CD4-positive, alpha-beta T cell treated with Interleukin-6 at 100 ng/mL for 8 hours (primary cell): Measurements from ENCODE around the gene TTLL4.
"Not testable (repeated sequence)": the region's sequence is repeated elsewhere in the genome, so short reads cannot be mapped to it uniquely, and the experiment has no call there.

Source experiments
- DNase-seq: peaks from one replicate; pipeline ENCODE4 v3.0.0-alpha.2; 2020; ENCODE audit warnings: mixed read lengths, low spot score

TTLL4 gene

GRCh38 chr2:218745559-218746469, 35.2 kb downstream of the TTLL4 start:
- no peak for DNase-seq

- no peak for DNase-seq
These were observed 35.8 kb downstream of the TTLL4 start for GRCh38 chr2:218746470-218746795.

DNA sequence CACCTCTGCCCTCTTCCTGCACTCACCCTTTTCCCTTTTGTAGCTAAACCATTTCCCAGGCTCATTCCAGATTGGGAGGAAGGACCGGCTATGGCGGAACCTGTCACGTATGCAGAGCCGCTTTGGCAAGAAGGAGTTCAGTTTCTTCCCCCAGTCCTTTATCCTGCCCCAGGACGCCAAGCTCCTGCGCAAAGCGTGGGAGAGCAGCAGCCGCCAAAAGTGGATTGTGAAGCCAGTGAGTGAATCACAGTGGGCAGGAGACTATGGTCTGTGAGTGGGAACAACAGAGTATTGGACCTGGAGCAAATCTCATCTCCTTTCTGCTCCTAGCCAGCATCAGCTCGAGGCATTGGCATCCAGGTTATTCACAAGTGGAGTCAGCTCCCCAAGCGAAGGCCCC, 36.3 kb downstream of the TTLL4 start:
- DNase-seq: no peak

DNA sequence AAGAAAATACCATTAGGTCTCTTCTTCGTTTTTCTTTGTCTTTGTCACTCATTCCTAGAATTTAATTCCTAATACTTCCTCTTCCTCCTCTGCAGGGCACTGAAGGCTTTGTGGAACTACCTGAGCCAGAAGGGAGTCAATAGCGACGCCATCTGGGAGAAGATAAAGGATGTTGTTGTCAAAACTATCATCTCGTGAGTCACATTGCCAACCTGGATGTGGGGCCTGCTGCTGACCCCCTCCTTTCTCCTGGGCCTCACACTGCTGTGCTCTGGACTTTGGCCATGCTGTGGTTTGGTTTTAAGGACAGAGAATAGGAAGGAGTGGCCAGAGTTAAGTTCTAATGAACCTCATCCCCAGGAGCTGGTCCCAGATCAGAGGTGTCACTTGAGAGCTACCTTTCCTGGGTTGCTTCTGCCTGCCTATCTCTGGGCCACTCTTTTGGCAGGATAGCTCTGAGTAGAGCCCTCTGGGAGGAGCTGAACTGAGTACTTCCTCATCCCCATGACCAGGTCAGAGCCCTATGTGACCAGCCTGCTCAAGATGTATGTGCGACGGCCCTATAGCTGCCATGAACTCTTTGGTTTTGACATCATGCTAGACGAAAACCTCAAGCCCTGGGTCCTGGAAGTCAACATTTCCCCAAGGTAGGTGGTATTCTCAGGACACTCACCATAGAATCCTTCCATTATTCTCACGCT, 38.3 kb downstream of the TTLL4 start:
- no peak for DNase-seq

- DNase-seq: no peak
These were observed 43.6 kb downstream of the TTLL4 start for GRCh38 chr2:218754201-218754600.

GRCh38 chr2:218754781-218755180, 44.1 kb downstream of the TTLL4 start:
- DNase-seq: no peak

DNA sequence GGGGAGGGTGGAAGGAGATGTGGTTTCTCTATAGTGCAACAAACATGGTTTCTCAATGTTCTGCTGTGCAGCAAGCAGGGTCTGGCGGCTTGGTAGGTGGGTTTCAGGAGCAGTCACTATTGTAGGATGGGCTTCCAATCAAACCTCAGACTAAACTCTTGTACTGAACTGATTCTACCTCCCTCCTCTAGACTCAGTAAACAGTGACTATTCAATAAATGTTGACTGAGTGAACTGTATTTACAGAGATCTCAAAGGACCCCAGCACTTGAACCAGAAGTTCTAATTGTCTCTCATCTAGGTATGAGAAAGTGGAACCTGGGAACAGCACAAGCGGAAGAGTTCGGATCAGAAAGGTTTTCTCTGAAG, 44.5 kb downstream of the TTLL4 start:
- no peak for DNase-seq

GRCh38 chr2:218755567-218756404, 45.2 kb downstream of the TTLL4 start:
- DNase-seq: no peak

DNA sequence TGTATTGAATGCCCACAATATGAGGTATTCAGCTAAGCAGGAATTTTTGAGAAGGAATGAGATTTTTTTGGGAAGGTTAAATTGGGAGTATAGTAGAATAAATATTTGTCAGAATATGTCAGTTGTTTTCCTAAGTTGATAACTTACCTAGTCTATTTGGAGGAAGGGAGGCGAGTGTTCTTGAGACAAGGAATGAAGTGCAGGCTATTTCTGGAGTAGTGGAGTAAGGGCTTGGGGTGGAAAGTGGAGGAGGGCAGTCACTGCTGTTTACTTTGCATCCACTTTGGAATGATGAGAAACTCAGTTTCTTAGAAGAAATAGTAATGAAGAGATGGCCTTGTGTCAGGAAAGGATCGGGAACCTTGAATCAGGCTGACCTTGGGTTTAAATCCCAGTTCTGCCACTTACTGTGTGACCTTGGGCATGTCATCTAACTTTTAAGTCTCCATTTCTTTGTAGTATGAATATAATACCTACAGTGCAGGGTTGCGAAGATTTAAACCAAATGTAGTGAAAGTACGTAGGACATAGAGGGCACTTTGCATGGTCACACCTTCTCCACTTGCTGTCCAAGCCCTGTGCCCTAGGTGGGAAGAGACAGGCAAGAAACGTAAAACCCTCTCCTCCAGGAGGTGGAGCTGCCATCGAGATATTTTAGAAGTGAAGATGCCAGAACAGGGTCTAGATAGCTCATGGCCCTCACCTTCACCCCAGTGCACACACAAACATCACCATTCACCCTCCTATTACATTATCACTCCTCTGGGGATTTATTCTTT, 46.2 kb downstream of the TTLL4 start:
- no peak for DNase-seq

DNA sequence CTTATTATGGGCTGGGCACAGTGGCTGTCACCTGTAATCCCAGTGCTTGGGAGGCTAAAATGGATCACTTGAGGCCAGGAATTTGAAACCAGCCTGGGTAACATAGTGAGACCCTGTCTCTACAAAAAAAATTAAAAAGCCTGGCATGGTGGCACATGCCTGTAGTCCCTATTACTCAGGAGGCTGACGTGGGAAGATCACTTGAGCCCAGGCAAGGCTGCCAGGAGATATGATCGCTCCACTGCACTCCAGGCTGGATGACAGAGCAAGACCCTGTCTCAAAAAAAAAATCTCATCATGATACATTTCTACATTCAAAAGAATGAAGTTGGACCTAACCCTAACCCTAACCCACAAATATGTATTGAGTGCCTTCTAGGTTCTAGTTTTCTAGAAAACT, 51.2 kb downstream of the TTLL4 start:
- no peak for DNase-seq

DNA sequence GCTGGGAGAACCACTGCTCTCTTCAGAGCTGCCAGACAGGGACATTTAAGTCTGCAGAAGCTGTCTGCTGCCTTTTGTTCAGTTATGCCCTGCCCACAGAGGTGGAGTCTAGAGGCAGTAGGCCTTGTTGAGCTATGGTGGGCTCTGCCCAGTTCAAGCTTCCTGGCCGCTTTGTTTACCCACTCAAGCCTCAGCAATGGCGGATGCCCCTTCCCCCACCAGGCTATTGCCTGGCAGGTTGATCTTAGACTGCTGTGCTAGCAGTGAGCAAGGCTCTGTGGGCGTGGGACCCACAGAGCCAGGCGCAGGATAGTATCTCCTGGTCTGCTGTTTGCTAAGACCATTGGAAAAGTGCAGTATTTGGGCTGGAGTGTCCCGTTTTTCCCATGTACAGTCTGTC, 62.1 kb downstream of the TTLL4 start:
- not testable (repeated sequence) for DNase-seq

GRCh38 chr2:218773881-218774280, 63.2 kb downstream of the TTLL4 start:
- DNase-seq: no peak

DNA sequence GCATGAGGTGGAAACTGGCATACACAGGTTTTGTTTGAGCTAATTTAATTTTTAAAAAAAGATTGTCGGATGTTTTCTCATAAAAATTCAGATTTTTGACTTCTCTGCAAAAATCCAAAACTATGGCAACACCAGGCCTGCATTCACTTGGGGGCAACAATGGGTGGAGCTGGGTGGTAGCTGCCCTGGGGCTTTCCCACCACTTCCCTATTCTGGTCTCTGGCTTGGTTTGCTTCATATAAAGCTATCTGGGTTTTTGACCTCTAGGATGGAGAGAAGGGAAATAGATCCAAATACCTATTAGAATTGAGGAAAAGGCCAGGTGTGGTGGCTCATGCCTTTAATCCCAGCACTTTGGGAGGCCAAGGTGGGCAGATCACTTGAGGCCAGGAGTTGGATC, 65.9 kb downstream of the TTLL4 start:
- DNase-seq: no peak

GRCh38 chr2:218777276-218777990, 66.8 kb downstream of the TTLL4 start:
- DNase-seq: no peak

GRCh38 chr2:218780046-218780445, 69.4 kb downstream of the TTLL4 start:
- DNase-seq: no peak

- DNase-seq: no peak
These were observed 70.4 kb downstream of the TTLL4 start for GRCh38 chr2:218780851-218781690.

DNA sequence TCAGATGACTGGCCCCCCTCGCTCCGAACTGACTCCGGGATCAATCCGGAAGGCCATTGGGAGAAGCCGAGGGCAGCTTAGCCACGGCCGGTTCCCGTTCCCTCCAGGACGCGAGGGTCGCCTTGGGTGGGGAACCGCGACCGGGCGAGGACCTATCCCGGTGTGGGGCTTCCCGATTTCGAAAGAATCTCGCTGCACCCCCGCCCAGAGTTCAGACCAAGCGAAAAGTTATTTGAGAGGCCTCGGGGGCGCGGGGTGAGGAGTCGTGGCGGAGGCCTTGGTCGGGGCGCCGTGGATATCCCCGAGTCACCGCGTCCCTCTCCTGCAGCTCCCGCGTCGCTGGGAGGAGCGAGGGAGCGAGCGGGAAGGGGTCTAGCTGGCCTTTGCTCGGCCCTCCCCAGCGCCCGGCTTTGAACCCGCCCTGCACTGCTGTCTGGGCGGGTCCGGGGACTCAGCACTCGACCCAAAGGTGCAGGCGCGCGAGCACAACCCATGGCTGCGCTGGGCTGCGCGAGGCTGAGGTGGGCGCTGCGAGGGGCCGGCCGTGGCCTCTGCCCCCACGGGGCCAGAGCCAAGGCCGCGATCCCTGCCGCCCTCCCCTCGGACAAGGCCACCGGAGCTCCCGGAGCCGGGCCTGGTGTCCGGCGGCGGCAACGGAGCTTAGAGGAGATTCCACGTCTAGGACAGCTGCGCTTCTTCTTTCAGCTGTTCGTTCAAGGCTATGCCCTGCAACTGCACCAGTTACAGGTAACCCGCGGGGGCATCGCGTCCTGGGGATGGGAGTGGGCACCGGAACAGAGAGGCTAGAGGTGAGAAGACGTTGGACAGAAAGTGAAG, 71.3 kb downstream of the TTLL4 start, which contains the start of gene CYP27A1:
TSS of gene CYP27A1 (plus strand) at position 457 of the 837 bp plus-strand sequence. CDS start at position 493, 36 bp downstream.
- no peak for DNase-seq

GRCh38 chr2:218782528-218782844, 71.9 kb downstream of the TTLL4 start:
- no peak for DNase-seq

DNA sequence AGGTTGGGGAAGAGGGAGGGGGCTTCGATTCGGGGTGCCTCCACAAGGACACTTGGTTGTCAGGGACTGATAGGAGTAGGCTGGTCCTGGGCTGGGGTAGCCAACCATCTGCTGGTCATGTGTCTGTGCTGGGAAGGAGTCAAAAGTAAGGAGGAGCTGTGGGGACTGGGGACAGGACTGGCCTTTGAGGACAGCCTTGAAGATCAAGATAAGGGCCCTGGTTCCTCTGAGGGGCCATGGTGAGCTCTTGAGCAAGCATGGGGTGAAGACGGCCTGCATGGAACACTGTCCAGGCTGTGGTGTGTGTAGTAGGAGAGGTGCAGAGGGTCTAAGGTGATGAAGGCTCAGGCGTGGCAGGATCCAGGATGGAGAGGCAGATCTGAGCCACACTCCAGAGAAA, 73.1 kb downstream of the TTLL4 start:
- DNase-seq: no peak
